ENCODE data around the gene BRICD5.

- TF ChIP-seq, protein P1, sequence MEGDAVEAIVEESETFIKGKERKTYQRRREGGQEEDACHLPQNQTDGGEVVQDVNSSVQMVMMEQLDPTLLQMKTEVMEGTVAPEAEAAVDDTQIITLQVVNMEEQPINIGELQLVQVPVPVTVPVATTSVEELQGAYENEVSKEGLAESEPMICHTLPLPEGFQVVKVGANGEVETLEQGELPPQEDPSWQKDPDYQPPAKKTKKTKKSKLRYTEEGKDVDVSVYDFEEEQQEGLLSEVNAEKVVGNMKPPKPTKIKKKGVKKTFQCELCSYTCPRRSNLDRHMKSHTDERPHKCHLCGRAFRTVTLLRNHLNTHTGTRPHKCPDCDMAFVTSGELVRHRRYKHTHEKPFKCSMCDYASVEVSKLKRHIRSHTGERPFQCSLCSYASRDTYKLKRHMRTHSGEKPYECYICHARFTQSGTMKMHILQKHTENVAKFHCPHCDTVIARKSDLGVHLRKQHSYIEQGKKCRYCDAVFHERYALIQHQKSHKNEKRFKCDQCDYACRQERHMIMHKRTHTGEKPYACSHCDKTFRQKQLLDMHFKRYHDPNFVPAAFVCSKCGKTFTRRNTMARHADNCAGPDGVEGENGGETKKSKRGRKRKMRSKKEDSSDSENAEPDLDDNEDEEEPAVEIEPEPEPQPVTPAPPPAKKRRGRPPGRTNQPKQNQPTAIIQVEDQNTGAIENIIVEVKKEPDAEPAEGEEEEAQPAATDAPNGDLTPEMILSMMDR (IDR thresholded peaks at IDR 0.05), result no peak
- TF ChIP-seq POLR2AphosphoS5 (IDR thresholded peaks at IDR 0.05), result no peak
- no peak for TF ChIP-seq EP300 (IDR thresholded peaks at IDR 0.05)
These were observed at the start of gene BRICD5 for GRCh38 chr16:2210386-2211365.
